GM19239 (cell line): ENCODE results near the gene VEGFB.
"Not testable (repeated sequence)": the region's sequence is repeated elsewhere in the genome, so short reads cannot be mapped to it uniquely, and the experiment has no call there.

ENCODE experiments used
- DNase-seq: peaks from one replicate; pipeline ENCODE4 v3.0.0; 2011; ENCODE audit warnings: low spot score; ENCODE audit not compliant: insufficient read length
- FAIRE-seq: peaks from 2 replicates; lab custom pipeline; 2011; peaks lifted over from hg19 to GRCh38; lab: Jason Lieb, UNC

The VEGFB gene

DNA sequence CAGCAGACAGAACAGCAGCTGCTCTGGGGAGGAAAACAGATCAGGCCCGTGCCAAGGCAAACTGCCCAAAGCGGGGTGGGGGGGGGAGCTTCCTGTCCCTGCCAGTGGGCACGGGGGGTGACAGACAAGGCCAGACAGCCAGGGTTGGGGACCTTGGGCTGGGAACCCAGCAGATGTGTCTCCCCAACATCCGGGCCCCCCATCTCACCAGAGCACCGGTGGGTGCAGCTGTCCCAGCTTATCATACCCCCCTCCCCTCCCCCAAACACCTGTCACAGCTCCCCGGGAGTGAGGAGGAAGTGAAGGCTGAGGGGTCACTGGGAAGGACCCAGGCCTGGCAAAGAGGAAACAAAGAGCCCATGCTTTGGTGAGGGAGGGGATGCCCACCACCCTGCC is 11.0 kb downstream of the VEGFB start:
- FAIRE-seq (no peak), DNase-seq (no peak)

DNA sequence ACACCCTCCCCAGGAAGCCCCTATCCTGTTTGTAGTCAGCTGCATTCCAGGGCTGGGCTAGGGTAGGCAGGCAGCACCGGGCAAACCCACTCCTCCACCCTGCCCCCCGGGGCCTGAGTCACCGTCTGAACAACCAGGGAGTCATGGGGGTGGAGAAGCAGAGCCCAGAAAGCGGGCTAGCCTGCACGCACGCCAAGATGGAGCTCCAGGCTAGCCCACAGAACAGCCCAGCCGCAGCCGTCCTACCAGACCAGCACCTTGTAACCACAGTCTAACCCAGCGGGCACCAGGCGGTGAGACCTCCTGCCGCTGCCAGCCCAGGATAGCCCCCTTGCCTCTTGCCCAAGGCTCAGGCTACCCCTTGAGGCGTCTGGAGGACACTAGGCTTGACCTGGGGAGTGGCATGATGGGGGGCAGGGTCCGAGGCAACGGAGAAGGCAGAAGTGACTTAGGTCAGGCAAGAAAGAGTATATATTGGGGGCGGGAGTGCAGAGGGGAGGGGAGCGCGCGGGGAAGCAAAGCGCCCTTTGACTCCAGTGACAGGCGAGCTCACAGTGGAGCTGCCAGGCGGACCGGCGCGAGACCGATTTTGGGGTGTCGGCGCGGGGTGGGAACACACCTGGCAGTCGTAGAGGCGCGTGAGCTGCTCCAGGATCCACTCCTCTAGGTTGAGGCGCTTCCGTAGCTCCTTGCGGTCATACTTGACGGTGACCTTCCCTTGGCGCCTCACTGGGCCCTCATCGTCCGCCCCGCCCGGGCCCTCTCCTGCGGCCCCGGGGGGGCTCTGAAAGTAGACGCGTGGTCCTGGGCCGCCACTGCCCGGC is 11.6 kb downstream of the VEGFB start:
- FAIRE-seq (no peak), DNase-seq (no peak)

DNA sequence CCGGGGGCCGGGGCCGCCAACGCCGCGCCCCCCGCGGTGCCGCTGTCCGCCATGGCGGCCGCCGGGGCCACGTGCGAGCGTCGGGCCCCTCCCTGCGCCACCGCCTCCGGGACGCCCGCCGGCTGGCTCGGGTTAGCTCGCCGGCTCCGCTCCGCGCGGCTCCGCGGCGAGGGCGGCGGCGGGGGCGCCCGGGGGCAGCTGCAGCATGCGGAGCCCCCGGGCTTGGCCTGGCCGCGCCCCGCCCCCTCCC is 12.2 kb downstream of the VEGFB start:
- not testable (repeated sequence) for FAIRE-seq, DNase-seq

DNA sequence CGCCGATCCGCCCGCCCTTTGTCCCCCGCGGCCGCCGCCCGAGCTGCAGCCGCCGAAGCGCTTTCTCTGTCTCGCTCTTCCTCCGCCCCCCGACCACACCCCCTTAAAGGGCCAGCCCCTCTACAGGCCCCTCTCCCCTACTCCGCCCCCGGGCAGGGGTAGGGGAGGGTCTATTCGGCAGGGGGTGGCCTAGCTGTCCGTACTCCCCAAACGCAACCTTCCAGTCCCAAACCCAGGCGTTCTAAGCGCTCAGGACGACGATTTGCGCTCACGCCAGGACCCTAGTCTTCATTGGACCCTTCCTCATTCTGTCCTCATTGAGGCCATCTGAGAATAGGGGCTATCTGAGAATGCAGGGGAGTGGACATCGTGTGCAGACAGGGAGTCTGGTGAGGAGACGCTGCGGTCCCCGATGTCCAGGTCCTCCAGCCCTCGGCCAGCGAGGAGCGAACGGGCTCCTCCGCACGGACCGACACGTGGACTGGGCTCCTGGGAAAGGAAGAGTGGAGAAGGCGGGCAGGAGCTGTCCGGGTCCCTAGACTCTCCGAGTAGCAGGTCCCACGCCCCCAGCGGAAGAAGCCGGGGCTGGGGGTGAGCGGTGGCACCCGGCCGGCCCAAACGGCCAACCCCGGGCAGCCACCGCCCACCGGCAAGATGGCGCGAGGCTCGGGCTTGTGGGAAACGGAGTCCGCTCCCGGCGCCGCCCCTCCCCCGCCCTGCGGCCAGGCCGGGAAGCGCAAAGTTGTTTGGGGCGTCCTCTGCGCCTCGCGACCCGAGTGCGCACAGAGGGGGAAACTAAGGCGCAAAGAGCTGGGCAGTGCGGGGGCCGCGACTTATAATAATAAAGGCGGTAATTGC is 12.7 kb downstream of the VEGFB start, which contains the start of gene PPP1R14B:
Gene PPP1R14B, minus strand, starts transcription at position 73 of the 858 bp plus-strand sequence. CDS start 270 bp downstream, outside the sequence.
- FAIRE-seq (no peak), DNase-seq (peak; percentile 88)

DNA sequence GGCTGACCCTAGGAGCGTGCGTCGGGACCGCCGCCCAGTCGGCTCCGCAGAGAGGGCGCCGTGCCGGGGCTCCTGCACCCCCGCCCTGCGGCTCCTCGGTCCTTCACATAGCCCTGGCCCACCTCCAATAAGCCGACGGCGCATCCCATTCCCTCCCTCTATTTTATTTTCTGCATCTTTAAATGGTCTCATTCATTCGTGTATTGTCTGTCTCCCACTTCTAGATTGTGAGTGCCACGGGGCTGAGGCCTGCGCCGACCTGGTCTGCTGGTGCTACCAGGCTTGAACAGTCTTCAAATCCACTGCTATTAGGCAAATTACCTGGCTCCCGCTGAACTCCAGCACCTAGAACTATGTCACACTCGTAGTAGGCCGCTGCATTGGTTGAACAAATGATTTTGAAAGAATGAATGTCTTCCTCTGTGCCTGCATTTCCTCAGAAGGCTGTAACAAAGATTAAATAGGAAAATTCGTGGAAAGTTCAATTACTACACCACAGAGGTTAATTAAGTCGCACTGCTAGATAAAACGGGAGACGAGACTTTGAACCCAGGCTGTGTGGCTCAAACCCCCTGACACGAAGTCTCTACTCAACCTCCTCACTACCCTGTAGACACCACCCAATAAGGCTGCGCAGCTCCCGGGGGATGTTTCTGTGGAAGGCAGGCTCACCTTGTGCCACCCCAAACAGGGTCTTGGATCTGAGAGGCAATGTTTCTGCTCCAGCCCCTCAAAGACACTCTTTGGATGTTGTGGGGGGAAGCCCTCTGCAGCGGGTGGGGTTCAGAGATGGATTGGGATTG is 13.5 kb downstream of the VEGFB start:
- FAIRE-seq (no peak), DNase-seq (no peak)

DNA sequence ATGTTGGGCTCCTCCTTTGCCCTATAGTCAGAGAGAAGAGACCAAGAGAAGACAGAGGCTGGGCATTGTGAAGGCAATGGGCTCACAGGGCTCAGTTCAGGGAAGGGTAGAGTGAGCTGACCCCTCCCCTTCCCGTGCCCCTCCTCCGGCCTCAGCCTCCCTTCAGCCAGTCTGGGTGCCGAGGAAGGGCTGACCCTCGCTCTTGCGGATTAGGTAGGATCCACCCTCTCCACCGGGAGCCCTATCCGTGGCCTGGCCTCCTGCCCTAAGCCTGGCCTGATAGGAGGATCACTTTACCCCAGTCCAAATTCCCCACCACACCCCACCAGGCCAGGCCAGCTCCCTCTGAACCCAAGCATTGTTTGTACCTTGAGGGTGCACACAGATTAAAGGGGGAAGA is 14.2 kb downstream of the VEGFB start:
- no peak for FAIRE-seq
- no peak for DNase-seq

DNA sequence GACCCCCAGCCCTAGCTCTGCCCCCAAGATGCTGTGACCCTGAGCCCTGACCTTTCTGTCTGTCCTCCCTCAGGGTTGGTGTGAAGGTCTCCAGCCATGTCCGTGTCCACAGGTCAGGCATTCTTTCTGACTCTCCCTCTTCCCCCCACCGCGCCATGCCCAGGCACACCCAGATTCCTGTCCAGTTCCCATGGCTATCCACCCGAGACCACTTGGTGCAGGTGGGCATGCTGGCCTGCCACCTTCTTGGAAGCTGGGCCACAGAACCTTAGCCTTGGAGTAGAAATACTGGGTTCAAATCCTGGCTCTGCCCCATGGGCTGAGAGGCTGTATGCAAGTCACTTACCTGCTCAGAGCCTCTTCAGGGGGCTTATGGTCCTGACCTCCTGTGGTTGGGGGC is 14.7 kb downstream of the VEGFB start:
- FAIRE-seq (no peak), DNase-seq (no peak)

DNA sequence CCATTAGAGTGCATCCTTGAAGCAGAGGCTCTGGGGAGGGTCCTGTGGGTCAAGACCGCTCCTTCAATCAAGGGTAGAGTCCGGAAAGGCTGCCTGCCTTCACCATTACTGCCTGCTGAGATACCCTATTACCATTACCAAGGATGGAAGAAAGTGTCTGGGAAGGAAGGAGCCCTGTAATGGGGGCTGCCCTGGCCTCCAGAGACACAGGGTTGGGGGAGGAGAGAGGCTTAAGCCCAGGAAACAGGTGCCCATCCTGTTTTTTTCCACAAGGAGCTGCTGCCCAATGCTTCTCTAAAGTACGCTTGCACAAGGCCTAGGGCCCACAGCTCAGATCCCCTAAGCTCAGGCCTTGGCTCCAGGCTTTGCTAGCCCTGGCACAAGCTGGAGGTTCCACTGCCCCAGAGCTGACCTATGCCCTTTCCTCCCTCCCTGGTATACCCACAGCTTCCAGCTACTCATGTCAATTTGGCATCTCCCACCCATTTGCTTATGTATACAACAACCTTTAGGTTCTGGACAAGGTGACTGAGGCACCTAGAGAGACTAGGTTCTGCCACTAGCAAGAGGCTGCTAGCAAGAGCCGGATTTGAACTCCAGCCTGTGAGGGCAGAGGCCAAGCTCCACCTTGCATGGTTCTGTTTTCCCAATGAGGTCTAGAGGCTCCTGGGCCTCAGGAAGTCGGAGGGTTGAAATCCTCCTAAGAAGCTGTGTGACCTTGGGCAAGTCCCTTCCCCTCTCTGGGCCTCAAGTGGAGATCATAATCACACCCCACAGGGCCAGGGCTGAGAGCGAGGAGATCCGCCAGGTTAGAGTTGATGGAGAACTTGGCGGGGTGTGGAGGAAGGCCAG is 15.4 kb downstream of the VEGFB start:
- no peak for FAIRE-seq

DNA sequence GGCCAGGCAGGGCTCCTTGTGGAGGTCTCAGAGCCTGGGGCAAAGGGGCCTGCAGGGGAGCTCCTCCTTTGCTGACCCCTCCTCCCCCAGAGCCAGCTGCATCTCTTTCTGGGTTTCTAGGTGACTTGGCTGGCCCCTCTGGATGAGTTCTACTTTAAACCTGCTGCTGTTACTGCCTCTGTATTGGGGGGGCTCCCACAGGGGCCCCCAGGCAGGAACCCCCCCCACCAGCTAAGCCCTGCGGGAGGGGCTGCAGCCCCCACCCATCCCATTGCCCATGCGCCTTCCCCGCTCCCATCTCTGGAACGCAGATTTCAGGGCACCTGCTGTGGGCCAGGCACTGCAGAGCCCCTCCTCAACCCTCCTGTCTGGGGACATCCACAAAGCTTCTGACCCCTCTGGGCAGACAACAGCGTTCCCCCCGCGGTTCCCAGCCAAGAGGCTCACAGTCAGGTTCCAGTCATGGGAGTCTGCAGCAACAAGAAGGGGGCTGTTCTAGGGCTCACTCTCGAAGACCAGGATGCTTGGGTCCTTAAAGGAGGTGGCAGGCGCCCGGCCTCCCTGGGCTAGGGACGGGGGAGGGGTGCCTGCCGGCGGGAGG is 16.1 kb downstream of the VEGFB start:
- FAIRE-seq (no peak), DNase-seq (no peak)

More for the DNA sequence above, 15.4 kb downstream of the VEGFB start:
- DNase-seq, result no peak

DNA sequence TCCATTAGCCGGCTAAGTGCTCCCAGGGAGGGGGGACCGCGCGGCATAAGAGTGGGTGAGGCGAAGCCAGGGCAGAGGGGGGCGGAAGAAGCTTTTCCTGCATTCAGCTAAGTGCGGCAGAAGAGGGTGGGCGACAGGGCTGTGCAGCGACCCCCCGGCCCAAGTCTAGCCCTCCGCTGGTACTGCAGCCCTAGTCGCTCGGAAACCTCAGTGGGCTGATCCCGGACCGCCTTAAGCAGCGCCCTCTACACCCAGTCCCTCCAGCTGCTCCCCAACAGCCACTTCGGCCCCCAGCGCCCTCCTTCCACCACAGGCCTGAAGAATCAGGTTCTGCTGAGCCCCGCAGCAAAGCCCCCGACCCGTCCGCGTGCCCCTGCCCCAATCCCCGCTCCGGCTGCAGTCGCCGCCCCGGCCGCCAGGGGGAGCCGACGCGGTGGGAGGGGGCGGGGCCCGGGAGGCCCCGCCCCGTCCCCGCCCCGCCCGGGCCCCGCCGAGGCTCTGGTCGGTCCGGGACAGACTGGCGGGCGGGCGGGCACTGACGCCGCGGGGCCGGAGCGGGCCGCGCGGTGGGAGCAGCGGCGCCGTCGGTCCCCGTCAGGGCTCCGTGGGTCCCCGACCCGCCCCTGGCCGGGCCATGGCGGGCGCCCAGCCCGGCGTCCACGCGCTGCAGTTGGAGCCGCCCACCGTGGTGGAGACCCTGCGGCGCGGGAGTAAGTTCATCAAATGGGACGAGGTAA is 16.8 kb downstream of the VEGFB start, which contains the start of gene PLCB3:
Gene PLCB3, plus strand, starts transcription at position 515 of the 737 bp plus-strand sequence. Its CDS starts 120 bp downstream, at position 635.
- FAIRE-seq (no peak), DNase-seq (peak; percentile 91)

DNA sequence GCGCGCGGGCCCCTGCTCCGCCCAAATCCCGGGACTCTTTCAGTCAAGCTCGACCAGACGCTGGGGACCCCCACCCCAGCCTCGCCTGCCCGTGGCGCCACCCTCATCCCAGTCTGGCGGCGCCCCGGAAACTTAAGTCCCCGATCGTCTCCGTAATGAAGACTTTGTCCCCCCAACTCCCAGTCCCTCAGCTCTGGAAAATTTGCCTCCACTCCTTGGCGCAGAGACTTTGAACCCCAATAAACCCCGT is 17.3 kb downstream of the VEGFB start:
- DNase-seq (no peak), FAIRE-seq (no peak)

DNA sequence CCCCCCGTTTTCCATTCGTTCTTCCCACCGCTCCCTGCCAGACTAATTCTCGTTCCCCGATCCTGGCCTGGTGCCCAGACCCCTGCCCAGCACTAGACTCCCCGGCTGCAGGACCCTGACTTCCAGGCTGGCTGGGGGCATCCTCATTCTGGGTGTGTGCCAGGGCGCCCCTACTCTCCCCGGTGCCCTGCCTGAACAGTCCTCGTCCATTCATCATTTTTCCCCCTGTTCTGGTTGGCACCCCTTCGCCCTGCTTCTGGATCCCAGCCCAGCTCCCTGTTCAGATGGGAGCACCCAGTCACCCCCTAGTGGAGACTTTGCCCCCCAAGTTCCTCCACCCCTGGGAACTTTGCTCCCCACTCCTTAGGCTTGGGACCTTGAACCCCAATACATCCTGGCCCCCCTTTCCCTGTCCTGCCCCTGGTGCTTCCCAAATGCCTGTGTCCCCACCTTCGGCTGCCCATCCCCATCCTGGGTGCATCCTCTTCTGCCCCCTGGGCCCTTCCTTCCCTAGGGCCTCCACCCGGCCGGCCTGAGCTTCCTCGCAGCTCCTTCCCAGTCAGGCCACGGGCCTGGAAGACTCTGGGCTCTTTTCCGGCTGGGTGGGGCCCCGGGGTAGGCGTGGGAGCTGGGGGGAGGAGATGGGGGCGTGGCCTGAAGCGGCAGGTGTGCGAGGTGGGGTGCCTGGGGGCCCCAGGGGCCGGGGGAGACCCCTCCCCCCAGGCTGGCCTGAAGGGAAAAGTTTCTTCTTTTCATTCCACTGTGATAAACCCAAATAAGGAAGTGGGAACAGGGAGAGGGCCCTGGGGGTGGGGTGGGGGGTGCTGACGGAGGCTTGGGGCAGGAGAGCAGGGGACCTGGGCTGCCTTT is 17.9 kb downstream of the VEGFB start:
- DNase-seq (peak; percentile 63), FAIRE-seq (no peak)

DNA sequence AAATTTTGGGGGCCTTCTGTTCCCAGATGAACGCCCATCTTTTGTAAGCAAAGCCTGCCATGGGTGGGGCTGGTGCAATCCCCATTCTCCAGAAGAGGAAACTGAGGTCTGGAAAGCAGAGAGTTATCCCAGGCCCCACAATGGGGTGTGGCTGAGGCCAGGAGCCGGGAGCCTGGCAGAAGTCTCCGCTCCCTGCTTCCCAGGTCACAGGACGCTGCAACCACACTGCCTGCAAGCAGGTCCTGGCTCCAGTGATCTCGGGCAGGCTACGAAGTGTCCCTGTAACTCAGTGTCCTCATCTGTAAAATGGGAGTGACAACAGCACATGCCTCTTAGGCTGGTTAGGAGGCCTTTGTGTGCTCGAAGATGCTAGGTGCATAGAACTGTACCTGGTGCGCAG is 18.7 kb downstream of the VEGFB start:
- DNase-seq (no peak), FAIRE-seq (no peak)

DNA sequence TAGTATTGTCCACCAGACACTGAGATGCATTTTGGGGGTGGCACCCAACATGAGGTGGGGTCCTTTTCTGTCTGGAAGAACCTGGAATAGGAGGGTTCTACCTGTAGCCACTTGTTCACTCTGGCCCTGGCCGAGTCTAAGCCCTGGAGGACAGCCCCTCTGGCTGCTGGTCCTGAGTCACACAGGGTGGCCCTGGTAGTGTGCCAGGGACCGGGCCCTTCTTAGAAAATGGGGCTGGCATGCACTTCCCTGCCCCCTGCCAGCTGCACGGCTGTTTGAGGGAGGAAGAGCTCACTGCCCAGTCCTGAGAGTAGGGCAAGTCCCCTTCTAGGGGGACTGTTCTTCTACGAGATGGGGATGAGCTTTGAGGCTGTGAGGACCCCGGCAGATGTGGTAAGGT is 19.1 kb downstream of the VEGFB start:
- FAIRE-seq, result no peak

DNA sequence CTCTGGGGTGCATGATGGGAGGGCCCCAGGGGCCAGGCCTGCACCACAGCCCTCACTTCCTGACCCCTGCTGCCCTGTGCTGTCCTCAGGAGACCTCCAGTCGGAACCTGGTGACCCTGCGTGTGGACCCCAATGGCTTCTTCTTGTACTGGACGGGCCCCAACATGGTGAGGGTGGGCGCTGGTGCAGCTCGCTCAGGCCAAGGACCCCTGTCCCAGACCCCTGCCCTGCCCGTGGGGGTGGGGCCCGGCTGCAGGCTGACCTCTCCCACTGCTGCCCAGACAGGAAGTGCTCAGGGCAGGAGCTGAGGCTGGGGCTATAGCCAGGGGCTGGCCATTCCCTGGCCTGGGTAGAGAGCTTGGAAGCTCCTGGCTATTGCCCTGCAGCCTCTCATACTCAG is 19.9 kb downstream of the VEGFB start:
- DNase-seq (no peak), FAIRE-seq (no peak)

More for the DNA sequence above, 19.1 kb downstream of the VEGFB start:
- DNase-seq, result no peak

DNA sequence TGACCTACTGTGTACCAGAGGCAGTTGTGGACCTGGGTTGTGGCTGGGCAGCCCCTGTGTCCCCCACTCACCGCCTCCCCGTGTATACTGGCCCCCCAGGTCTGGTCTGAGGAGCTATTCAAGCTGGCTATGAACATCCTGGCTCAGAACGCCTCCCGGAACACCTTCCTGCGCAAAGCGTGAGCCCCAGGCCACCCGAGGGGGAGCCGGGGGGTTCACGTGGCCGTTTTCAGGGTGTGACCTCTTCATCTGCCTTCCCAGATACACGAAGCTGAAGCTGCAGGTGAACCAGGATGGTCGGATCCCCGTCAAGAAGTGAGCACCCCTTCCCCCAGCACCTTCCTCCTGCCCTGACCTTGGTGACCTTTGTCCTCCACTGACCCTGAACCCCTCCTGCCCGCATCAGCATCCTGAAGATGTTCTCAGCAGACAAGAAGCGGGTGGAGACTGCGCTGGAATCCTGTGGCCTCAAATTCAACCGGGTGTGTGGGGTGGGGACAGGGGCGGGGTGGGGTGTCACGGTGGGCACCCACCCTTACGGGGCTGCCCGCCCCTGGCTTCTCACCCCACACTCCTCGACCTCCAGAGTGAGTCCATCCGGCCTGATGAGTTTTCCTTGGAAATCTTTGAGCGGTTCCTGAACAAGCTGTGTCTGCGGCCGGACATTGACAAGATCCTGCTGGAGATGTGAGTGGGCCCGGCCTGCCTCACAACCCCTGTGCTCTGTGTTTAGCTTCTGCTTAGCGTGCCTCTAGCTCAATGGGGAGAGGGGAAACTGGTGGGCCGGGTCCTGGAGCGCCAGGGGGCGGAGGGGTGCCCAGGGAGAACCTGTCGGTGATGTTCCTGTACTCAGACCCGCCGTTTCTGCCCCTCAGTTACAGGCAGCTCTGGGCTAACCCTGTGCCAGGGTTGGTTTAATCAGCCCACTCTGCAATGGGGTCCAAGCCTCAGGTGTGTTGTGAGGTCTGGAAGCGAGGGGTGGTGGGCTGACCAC is 21.0 kb downstream of the VEGFB start:
- no peak for DNase-seq
- FAIRE-seq, result no peak

DNA sequence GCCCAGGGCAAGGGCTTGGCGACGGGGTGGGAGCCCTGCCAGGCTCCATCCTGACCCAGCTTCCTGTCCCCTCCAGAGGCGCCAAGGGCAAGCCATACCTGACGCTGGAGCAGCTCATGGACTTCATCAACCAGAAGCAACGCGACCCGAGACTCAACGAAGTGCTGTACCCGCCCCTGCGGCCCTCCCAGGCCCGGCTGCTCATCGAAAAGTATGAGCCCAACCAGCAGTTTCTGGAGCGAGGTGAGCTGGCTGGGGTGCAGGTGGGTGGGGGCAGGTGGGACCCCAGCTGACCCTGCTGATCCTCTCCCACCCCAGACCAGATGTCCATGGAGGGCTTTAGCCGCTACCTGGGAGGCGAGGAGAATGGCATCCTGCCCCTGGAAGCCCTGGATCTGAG is 21.9 kb downstream of the VEGFB start:
- DNase-seq, result no peak
- no peak for FAIRE-seq
